K562 (cell line): ENCODE measurements around the gene CCSAP. TPM values are rescaled to one million over a fixed set of nuclear protein-coding genes. Genes with fewer than 3 reads are reported as not detected.

Experiments
- ATAC-seq: fragments of 200-7000 bp; cut with Tn5 transposase; 3 replicates; pipeline ENCODE4 v1.9.1; 2020; ENCODE audit warnings: moderate library complexity
- BruUV-seq: library from RNA; stranded (reverse); fragments of 400-500 nt; replicated peaks from 2 replicates; lab custom pipeline; 2021; lab: Mats Ljungman, UMichigan
- CTCF ChIA-PET: fragments of 300-600 bp; formaldehyde crosslinking; extraction: SDS; loops from one replicate; lab custom pipeline; 2021; ENCODE audit warnings: low intra/inter-chr PET ratio; lab: Yijun Ruan, JAX
- POLR2A ChIA-PET: fragments of 300-600, 350-650 bp; sonication (Branson Sonifier 250); formaldehyde crosslinking; extraction: SDS; loops from one replicate; lab custom pipeline; 2021; ENCODE audit warnings: antibody characterized with exemption, inconsistent platforms; lab: Yijun Ruan, JAX
- DNase-seq, 4 experiments: peaks; one replicate each; pipeline versions ENCODE4 v3.0.0 to v3.0.0-alpha.2; 2011 to 2018; ENCODE audit warnings: low spot score in 3 of 4, mixed read lengths in 3 of 4; ENCODE audit errors: extremely low read depth in 1 of 4
- FAIRE-seq: peaks from 2 replicates; lab custom pipeline; 2011; peaks lifted over from hg19 to GRCh38; lab: Jason Lieb, UNC
- H2AFZ ChIP-seq: 2 replicates; pipeline ENCODE4 v1.6.0; 2011; ENCODE audit warnings: low read depth, low read length, control low read depth, inconsistent platforms
- H3K27ac ChIP-seq: fragments of 200-600 bp; 3 replicates; pipeline ENCODE4 v1.8.0; 2011; ENCODE audit warnings: low read depth, mild to moderate bottlenecking, control low read depth, inconsistent platforms, low read length, moderate library complexity, mixed read lengths; ENCODE audit errors: extremely low read depth
- H3K27me3 ChIP-seq, 2 experiments: fragments of 300-600 bp in 1 of 2; 2 replicates in 1 of 2; 3 replicates in 1 of 2; pipeline versions ENCODE4 v1.6.0 to v1.8.0; 2011; ENCODE audit warnings: inconsistent platforms in 2 of 2, low read length in 2 of 2, mild to moderate bottlenecking in 1 of 2, mixed read lengths in 1 of 2, moderate library complexity in 1 of 2; ENCODE audit not compliant: control insufficient read depth in 2 of 2, insufficient read depth in 2 of 2
- H3K36me3 ChIP-seq: fragments of 300-600 bp; 3 replicates; pipeline ENCODE4 v1.8.0; 2011; ENCODE audit warnings: mild to moderate bottlenecking, low read length, inconsistent platforms; ENCODE audit not compliant: control insufficient read depth, insufficient read depth
- H3K4me1 ChIP-seq, 2 experiments: fragments of 200-600 bp in 1 of 2; replicated peaks in 1 of 2; 2 replicates in 1 of 2; 3 replicates in 1 of 2; pipeline versions ENCODE4 v1.5.1 to v1.8.0; 2011; ENCODE audit warnings: inconsistent platforms in 2 of 2, low read length in 2 of 2, mild to moderate bottlenecking in 1 of 2, mixed read lengths in 1 of 2, moderate library complexity in 1 of 2; ENCODE audit not compliant: control insufficient read depth in 2 of 2, insufficient read depth in 2 of 2
- H3K4me2 ChIP-seq: 2 replicates; pipeline ENCODE4 v1.6.1; 2011; ENCODE audit warnings: low read length, control low read depth, inconsistent platforms, mixed read lengths; ENCODE audit not compliant: insufficient read depth
- H3K4me3 ChIP-seq: fragments of 200-600 bp; sonication (generic), shearing (Covaris generic); 2 replicates; pipeline ENCODE4 v1.5.1; 2016; ENCODE audit warnings: control low read depth, inconsistent platforms
- H3K79me2 ChIP-seq: fragments of 200-600 bp; 3 replicates; pipeline ENCODE4 v1.8.0; 2011; ENCODE audit warnings: low read length, inconsistent platforms; ENCODE audit not compliant: control insufficient read depth, insufficient read depth
- H3K9ac ChIP-seq, 2 experiments: 2 replicates each; pipeline versions ENCODE4 v1.6.0 to v1.6.1; 2011; ENCODE audit warnings: low read depth in 2 of 2, low read length in 2 of 2, control low read depth in 1 of 2, inconsistent platforms in 1 of 2, mild to moderate bottlenecking in 1 of 2, mixed read lengths in 1 of 2; ENCODE audit not compliant: insufficient read depth in 1 of 2
- H3K9me1 ChIP-seq: one replicate; pipeline ENCODE4 v1.6.0; 2011; ENCODE audit warnings: inconsistent platforms, mild to moderate bottlenecking, low read length, moderate library complexity; ENCODE audit not compliant: control insufficient read depth, insufficient read depth
- H3K9me3 ChIP-seq: replicated peaks from 2 replicates; pipeline ENCODE4 v1.5.1; 2011; ENCODE audit warnings: low read depth, low read length, inconsistent platforms; ENCODE audit not compliant: control insufficient read depth, insufficient read depth
- H4K20me1 ChIP-seq: replicated peaks from 2 replicates; pipeline ENCODE4 v1.6.1; 2011; ENCODE audit warnings: low read length, inconsistent platforms, mixed read lengths; ENCODE audit not compliant: control insufficient read depth, insufficient read depth
- FOXP1 ChIP-seq: sonication (generic); formaldehyde crosslinking; IDR thresholded peaks from 2 replicates; pipeline ENCODE4 v1.8.0; 2022; ENCODE audit warnings: mild to moderate bottlenecking, missing genetic modification reagents
- HDAC3 ChIP-seq: fragments of 450-650 bp; IDR thresholded peaks from 2 replicates; pipeline ENCODE4 v1.6.1; 2018; ENCODE audit warnings: borderline replicate concordance, mild to moderate bottlenecking, moderate library complexity; ENCODE audit not compliant: partially characterized antibody
- KAT7 ChIP-seq: sonication (generic); formaldehyde crosslinking; IDR thresholded peaks from 2 replicates; pipeline ENCODE4 v1.8.0; 2022; ENCODE audit warnings: missing genetic modification reagents, mild to moderate bottlenecking, borderline replicate concordance
- POLR2H ChIP-seq: IDR thresholded peaks from 2 replicates; pipeline ENCODE4 v1.6.1; 2016; ENCODE audit warnings: missing genetic modification characterization, low read depth, mild to moderate bottlenecking, control low read depth, missing compliant biosample characterization, moderate library complexity
- PTRF ChIP-seq: fragments of 450-650 bp; IDR thresholded peaks from 2 replicates; pipeline ENCODE4 v1.6.1; 2016; ENCODE audit warnings: mild to moderate bottlenecking, missing genetic modification characterization, missing compliant biosample characterization
- RBBP5 ChIP-seq: fragments of 200-600 bp; sonication (generic); IDR thresholded peaks from 2 replicates; pipeline ENCODE4 v1.6.1; 2012; ENCODE audit warnings: borderline replicate concordance, mild to moderate bottlenecking, low read length, control low read depth, inconsistent platforms; ENCODE audit not compliant: insufficient read depth, poor library complexity, severe bottlenecking
- SP2 ChIP-seq: IDR thresholded peaks from 2 replicates; pipeline ENCODE4 v1.6.1; 2011; ENCODE audit warnings: mild to moderate bottlenecking, low read depth, low read length, moderate library complexity; ENCODE audit not compliant: poor library complexity, severe bottlenecking; ENCODE audit errors: extremely low read depth
- TRIM25 ChIP-seq: fragments of 450-650 bp; IDR thresholded peaks from 2 replicates; pipeline ENCODE4 v1.7.0; 2016; ENCODE audit warnings: borderline replicate concordance
- TSC22D4 ChIP-seq: fragments of 450-650 bp; IDR thresholded peaks from 2 replicates; pipeline ENCODE4 v1.6.1; 2016; ENCODE audit warnings: missing genetic modification characterization, missing biosample characterization, control low read depth
- YY1 ChIP-seq, 3 experiments: IDR thresholded peaks; 2 replicates each; pipeline ENCODE4 v1.6.1; 2011; ENCODE audit warnings: low read length in 2 of 3, mild to moderate bottlenecking in 2 of 3, moderate library complexity in 2 of 3, borderline replicate concordance in 1 of 3, control low read depth in 1 of 3, low read depth in 1 of 3; ENCODE audit not compliant: insufficient read depth in 3 of 3, insufficient replicate concordance in 2 of 3, control insufficient read depth in 1 of 3, insufficient read length in 1 of 3; ENCODE audit errors: extremely low read depth in 1 of 3
- ZFP30 ChIP-seq: fragments of 250-450 bp; sonication (Bioruptor Pico); IDR thresholded peaks from 2 replicates; pipeline ENCODE4 v1.8.0; 2022; ENCODE audit warnings: moderate library complexity, mild to moderate bottlenecking, inconsistent platforms, borderline replicate concordance
- ZNF212 ChIP-seq: fragments of 450-650 bp; formaldehyde crosslinking; IDR thresholded peaks from 2 replicates; pipeline ENCODE4 v1.4.0; 2020; ENCODE audit warnings: mild to moderate bottlenecking
- ZNF551 ChIP-seq: fragments of 250-450 bp; sonication (Bioruptor Pico); IDR thresholded peaks from 2 replicates; pipeline ENCODE4 v1.5.0; 2021; ENCODE audit warnings: mild to moderate bottlenecking, moderate library complexity
- ZNF780A ChIP-seq: fragments of 250-450 bp; sonication (Bioruptor Pico); IDR thresholded peaks from 2 replicates; pipeline ENCODE4 v1.5.0; 2021; ENCODE audit warnings: mild to moderate bottlenecking
- WGBS: fragments of 100-300 bp; shearing (Covaris generic); methylation state at CpG from one replicate; pipeline ENCODE4 v1.1.6; 2016; ENCODE audit warnings: low coverage, mixed read lengths; ENCODE audit not compliant: insufficient coverage; ENCODE audit errors: missing lambda C conversion rate; 5-methylcytosine and 5-hydroxymethylcytosine counted together
- in situ Hi-C: fragments of 300-500 bp; cut with MboI; formaldehyde crosslinking; loops from 4 replicates; pipeline ENCODE4 v1.15.0; 2018; ENCODE audit warnings: inconsistent platforms, mixed read lengths
- intact Hi-C: fragments of 100-400 bp; cut with micrococcal nuclease; formaldehyde crosslinking; loops from 2 replicates; pipeline ENCODE4 v1.14.2; 2022
- polyA plus RNA-seq, 8 experiments: library from polyadenylated mRNA; depleted of rRNA in 4 of 8; stranded (reverse) in 5 of 8; unstranded in 3 of 8; fragments of >200 nt; fragmentation: Nextera tagmentation in 2 of 8; fragmentation: Illumina TruSeq in 1 of 8; extraction: Ambion mirVana in 2 of 8; extraction: Trizol in 1 of 8; gene quantifications; 2 replicates each; pipeline versions ENCODE4 v1.2.1 to v1.2.3, GENCODE V29; 2011 to 2014; ENCODE audit warnings: inconsistent platforms in 1 of 8, missing spikeins in 1 of 8
- total RNA-seq, 7 experiments: library from RNA; depleted of rRNA in 6 of 7; stranded (reverse); fragments of >200 nt in 6 of 7; fragmentation: Illumina TruSeq in 2 of 7; extraction: Trizol in 2 of 7; gene quantifications; 2 replicates each; pipeline versions ENCODE4 v1.2.1 to v1.2.3, GENCODE V29; 2011 to 2021; ENCODE audit warnings: low replicate concordance in 1 of 7
- TF ChIP-seq, protein P1 (sequence below): fragments of 250-450 bp; sonication (Bioruptor Pico); IDR thresholded peaks from 2 replicates; pipeline ENCODE4 v1.8.0; 2022; ENCODE audit warnings: moderate library complexity, mild to moderate bottlenecking, inconsistent platforms
- TF ChIP-seq, protein P2 (sequence below), 2 experiments: fragments of 450-650 bp; conservative IDR thresholded peaks; 2 replicates each; pipeline ENCODE4 v1.6.1; 2017; ENCODE audit warnings: mild to moderate bottlenecking in 2 of 2, moderate library complexity in 2 of 2

CCSAP gene
- total and polyA plus RNA-seq, 9 of the 15 experiments (the other 6 are each of a cell fraction or from before 2014, with no cell fraction given) = 3.6 to 15.9 (median 9.5) TPM

GRCh38 chr1:229323885-229324553, 18.8 kb downstream of the CCSAP start:
- in situ Hi-C loops (no loop called here), intact Hi-C loops (no loop called here)
- H3K9ac ChIP-seq = no peak overlapping the region
- H4K20me1 ChIP-seq = no peaks in the 10 kb centered on the region; the same call in 1 of the 2 replicates
- H3K9me1 ChIP-seq = peaks cover 5% of the 10 kb centered on the region
- H3K27me3 ChIP-seq = no peaks in the 10 kb centered on the region
- ChIA-PET CTCF (no interaction called here), POLR2A (interaction anchor here (0.7 to 1.3 kb wide), 2 partner anchors 11 to 85 kb away, joined by 3 to 4 read pairs; no protein-coding TSS in a partner anchor)
- no peak overlapping the region for H3K27ac ChIP-seq
- no peaks in the 10 kb centered on the region for H3K9me3 ChIP-seq
- FAIRE-seq (no peak), DNase-seq (no peak), ATAC-seq (no peak)
- H3K4me1 ChIP-seq = no peaks in the 10 kb centered on the region
- H3K4me3 ChIP-seq = no peak overlapping the region
- no TSS peak for BruUV-seq
- no peaks in the 10 kb centered on the region; the same call in 2 of the 3 replicates for H3K79me2 ChIP-seq
- H2AFZ ChIP-seq = no peak overlapping the region
- no peak overlapping the region for H3K4me2 ChIP-seq
- peaks cover 77% of the 10 kb centered on the region for H3K36me3 ChIP-seq
- WGBS = 61% methylated on average over 2 of the region's 2 CpGs
- TF ChIP-seq POLR2H (tag) = no peak
- TF ChIP-seq FOXP1 (CRISPR knock-in tag) = no peak
- no peak for TF ChIP-seq YY1 (IDR thresholded peaks at IDR 0.05; ENCODE audit: borderline replicate concordance in 1 of 3, control insufficient read depth in 1 of 3, extremely low read depth in 1 of 3, insufficient read depth in 3 of 3, insufficient read length in 1 of 3, insufficient replicate concordance in 2 of 3, low read depth in 1 of 3, low read length in 2 of 3)
- no peak for TF ChIP-seq ZNF551 (CRISPR knock-in tag)
- TF ChIP-seq, protein P1, sequence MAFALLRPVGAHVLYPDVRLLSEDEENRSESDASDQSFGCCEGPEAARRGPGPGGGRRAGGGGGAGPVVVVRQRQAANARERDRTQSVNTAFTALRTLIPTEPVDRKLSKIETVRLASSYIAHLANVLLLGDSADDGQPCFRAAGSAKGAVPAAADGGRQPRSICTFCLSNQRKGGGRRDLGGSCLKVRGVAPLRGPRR (CRISPR knock-in tag) = no peak
- no peak for TF ChIP-seq ZNF212
- no peak for TF ChIP-seq PTRF (tag)
- TF ChIP-seq TRIM25 = no peak
- no peak for TF ChIP-seq ZNF780A (CRISPR knock-in tag)
- no peak for TF ChIP-seq ZFP30 (CRISPR knock-in tag)
- TF ChIP-seq RBBP5 = no peak
- TF ChIP-seq KAT7 (CRISPR knock-in tag) = no peak
- TF ChIP-seq HDAC3 = no peak
- TF ChIP-seq TSC22D4 (tag) = no peak
- TF ChIP-seq, protein P2, sequence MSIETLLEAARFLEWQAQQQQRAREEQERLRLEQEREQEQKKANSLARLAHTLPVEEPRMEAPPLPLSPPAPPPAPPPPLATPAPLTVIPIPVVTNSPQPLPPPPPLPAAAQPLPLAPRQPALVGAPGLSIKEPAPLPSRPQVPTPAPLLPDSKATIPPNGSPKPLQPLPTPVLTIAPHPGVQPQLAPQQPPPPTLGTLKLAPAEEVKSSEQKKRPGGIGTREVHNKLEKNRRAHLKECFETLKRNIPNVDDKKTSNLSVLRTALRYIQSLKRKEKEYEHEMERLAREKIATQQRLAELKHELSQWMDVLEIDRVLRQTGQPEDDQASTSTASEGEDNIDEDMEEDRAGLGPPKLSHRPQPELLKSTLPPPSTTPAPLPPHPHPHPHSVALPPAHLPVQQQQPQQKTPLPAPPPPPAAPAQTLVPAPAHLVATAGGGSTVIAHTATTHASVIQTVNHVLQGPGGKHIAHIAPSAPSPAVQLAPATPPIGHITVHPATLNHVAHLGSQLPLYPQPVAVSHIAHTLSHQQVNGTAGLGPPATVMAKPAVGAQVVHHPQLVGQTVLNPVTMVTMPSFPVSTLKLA (conservative IDR thresholded peaks at IDR 0.05) = no peak
- no peak for TF ChIP-seq SP2
